ENCODE results near the gene HDHD2.

The HDHD2 gene

GRCh38 chr18:47146206-47146605, 4.1 kb downstream of the HDHD2 start:
- Histone ChIP-seq H3K4me1 (ENCODE audit: insufficient read depth, low read length) (peaks cover 8% of the 10 kb centered on the region; the same call in 1 of the 2 replicates), H3K4me3 (ENCODE audit: low read length) (no peak overlapping the region), H3K9me3 (ENCODE audit: insufficient read depth, low read depth, low read length) (no peaks in the 10 kb centered on the region), H3K27me3 (ENCODE audit: insufficient read depth, low read length) (no peaks in the 10 kb centered on the region), H3K9ac (ENCODE audit: low read depth, low read length) (no peak overlapping the region), H3K36me3 (ENCODE audit: insufficient read depth, low read length) (peaks cover 6% of the 10 kb centered on the region; the same call in 1 of the 2 replicates), H3K27ac (ENCODE audit: low read depth, low read length) (no peak overlapping the region)
- 98% methylated on average over 3 of the region's 3 CpGs for WGBS

- 97% methylated on average over 4 of the region's 4 CpGs for WGBS
- no peak overlapping the region for H3K27ac ChIP-seq (ENCODE audit: low read depth, low read length)
These were observed 6.3 kb downstream of the HDHD2 start for GRCh38 chr18:47143899-47144485.

GRCh38 chr18:47143153-47143552, 7.1 kb downstream of the HDHD2 start:
- no peaks in the 10 kb centered on the region for H3K4me1 ChIP-seq (ENCODE audit: insufficient read depth, low read length)
- no peaks in the 10 kb centered on the region for H3K27me3 ChIP-seq (ENCODE audit: insufficient read depth, low read length)
- H3K9me3 ChIP-seq (ENCODE audit: insufficient read depth, low read depth, low read length), result no peaks in the 10 kb centered on the region
- H3K27ac ChIP-seq (ENCODE audit: low read depth, low read length), result no peak overlapping the region
- 97% methylated on average over 5 of the region's 5 CpGs for WGBS
- peaks cover 6% of the 10 kb centered on the region; the same call in 1 of the 2 replicates for H3K36me3 ChIP-seq (ENCODE audit: insufficient read depth, low read length)
- H3K4me3 ChIP-seq (ENCODE audit: low read length), result no peak overlapping the region
- no peak overlapping the region for H3K9ac ChIP-seq (ENCODE audit: low read depth, low read length)

More at GRCh38 chr18:47143899-47144485, 6.3 kb downstream of the HDHD2 start:
- Histone ChIP-seq H3K27me3 (ENCODE audit: insufficient read depth, low read length) (no peaks in the 10 kb centered on the region), H3K9me3 (ENCODE audit: insufficient read depth, low read depth, low read length) (no peaks in the 10 kb centered on the region), H3K4me3 (ENCODE audit: low read length) (no peak overlapping the region), H3K9ac (ENCODE audit: low read depth, low read length) (no peak overlapping the region), H3K36me3 (ENCODE audit: insufficient read depth, low read length) (peaks cover 6% of the 10 kb centered on the region; the same call in 1 of the 2 replicates), H3K4me1 (ENCODE audit: insufficient read depth, low read length) (peaks cover 4% of the 10 kb centered on the region; the same call in 1 of the 2 replicates)

DNA sequence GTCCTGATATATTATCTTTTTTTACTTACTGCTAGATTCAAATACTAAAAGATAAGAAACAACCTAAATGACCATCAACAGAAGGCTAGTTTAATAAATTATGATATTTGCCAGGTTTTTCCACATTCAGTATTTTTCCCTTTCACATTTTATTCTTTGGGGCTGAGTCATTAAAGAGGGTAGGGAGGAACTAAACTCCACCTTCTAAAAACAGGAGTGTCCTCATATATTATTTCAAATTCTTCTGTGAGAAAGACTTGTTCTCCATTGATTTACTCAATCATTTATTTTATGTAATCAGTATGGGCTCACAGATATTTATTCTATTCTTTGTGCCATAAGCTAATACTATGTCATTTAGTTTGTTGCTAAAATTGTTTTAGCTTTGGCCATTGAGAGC, 9.0 kb downstream of the HDHD2 start:
- H3K36me3 ChIP-seq (ENCODE audit: insufficient read depth, low read length), result peaks cover 15% of the 10 kb centered on the region
- H3K4me3 ChIP-seq (ENCODE audit: low read length), result no peak overlapping the region
- no peak overlapping the region for H3K9ac ChIP-seq (ENCODE audit: low read depth, low read length)
- H3K27ac ChIP-seq (ENCODE audit: low read depth, low read length), result no peak overlapping the region
- H3K27me3 ChIP-seq (ENCODE audit: insufficient read depth, low read length), result no peaks in the 10 kb centered on the region
- no peaks in the 10 kb centered on the region for H3K4me1 ChIP-seq (ENCODE audit: insufficient read depth, low read length)
- no peaks in the 10 kb centered on the region for H3K9me3 ChIP-seq (ENCODE audit: insufficient read depth, low read depth, low read length)

- H3K4me3 ChIP-seq (ENCODE audit: low read length), result no peak overlapping the region
- H3K9me3 ChIP-seq (ENCODE audit: insufficient read depth, low read depth, low read length), result no peaks in the 10 kb centered on the region
- no peak overlapping the region for H3K27ac ChIP-seq (ENCODE audit: low read depth, low read length)
- no peak overlapping the region for H3K9ac ChIP-seq (ENCODE audit: low read depth, low read length)
- peaks cover 26% of the 10 kb centered on the region for H3K36me3 ChIP-seq (ENCODE audit: insufficient read depth, low read length)
- 96% methylated on average over 3 of the region's 3 CpGs for WGBS
- peaks cover 8% of the 10 kb centered on the region for H3K4me1 ChIP-seq (ENCODE audit: insufficient read depth, low read length)
- H3K27me3 ChIP-seq (ENCODE audit: insufficient read depth, low read length), result no peaks in the 10 kb centered on the region
These were observed 29.2 kb downstream of the HDHD2 start for GRCh38 chr18:47121146-47121545.

DNA sequence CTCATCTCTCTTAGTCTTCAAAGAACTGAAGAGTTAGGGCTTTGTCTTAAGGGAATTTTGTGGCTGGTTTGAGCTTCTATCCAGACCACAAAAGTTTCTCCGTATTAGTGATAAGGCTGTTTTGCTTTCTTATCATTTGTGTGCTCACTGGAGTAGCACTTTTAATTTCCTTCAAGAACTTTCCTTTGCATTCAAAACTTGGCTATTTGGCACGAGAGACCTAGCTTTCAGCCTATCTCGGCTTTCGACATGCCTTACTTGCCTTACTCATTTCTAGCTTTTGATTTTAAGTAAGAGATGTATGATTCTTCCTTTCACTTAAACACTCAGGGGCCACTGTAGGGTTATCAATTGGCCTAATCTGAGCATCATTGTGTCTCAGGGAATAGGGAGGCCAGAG, 29.9 kb downstream of the HDHD2 start:
- Histone ChIP-seq H3K27me3 (ENCODE audit: insufficient read depth, low read length) (no peaks in the 10 kb centered on the region), H3K9ac (ENCODE audit: low read depth, low read length) (no peak overlapping the region), H3K27ac (ENCODE audit: low read depth, low read length) (no peak overlapping the region), H3K9me3 (ENCODE audit: insufficient read depth, low read depth, low read length) (no peaks in the 10 kb centered on the region), H3K4me3 (ENCODE audit: low read length) (no peak overlapping the region), H3K4me1 (ENCODE audit: insufficient read depth, low read length) (peaks cover 15% of the 10 kb centered on the region), H3K36me3 (ENCODE audit: insufficient read depth, low read length) (peaks cover 26% of the 10 kb centered on the region)
- WGBS, result 96% methylated on average over 4 of the region's 4 CpGs

GRCh38 chr18:47118981-47119380, 31.3 kb downstream of the HDHD2 start:
- Histone ChIP-seq H3K9ac (ENCODE audit: low read depth, low read length) (no peak overlapping the region), H3K36me3 (ENCODE audit: insufficient read depth, low read length) (peaks cover 27% of the 10 kb centered on the region), H3K27ac (ENCODE audit: low read depth, low read length) (no peak overlapping the region), H3K4me3 (ENCODE audit: low read length) (no peak overlapping the region), H3K27me3 (ENCODE audit: insufficient read depth, low read length) (no peaks in the 10 kb centered on the region), H3K4me1 (ENCODE audit: insufficient read depth, low read length) (peaks cover 29% of the 10 kb centered on the region), H3K9me3 (ENCODE audit: insufficient read depth, low read depth, low read length) (no peaks in the 10 kb centered on the region)
- WGBS, result 98% methylated on average over 2 of the region's 2 CpGs

DNA sequence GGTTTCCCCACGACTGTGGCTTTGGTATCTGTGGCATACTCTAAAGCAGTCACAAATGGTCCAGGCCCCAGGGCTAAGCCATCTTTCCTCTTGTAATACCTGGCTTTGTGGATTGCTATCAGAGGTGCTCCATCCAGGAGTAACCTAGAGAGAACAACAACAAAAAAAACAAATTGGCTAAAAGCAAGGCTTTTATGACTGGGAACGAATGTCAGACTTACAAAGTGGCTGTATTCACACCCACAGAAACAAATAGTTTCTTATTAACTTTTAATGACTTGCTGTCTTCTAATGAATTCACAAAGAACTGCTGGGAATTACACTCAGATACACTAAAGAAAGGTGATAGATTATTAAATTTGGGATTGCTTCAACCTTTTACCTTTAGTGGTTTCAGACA, 35.1 kb downstream of the HDHD2 start:
- peaks cover 49% of the 10 kb centered on the region for H3K4me1 ChIP-seq (ENCODE audit: insufficient read depth, low read length)
- 90% methylated on average over 2 of the region's 2 CpGs for WGBS
- H3K9me3 ChIP-seq (ENCODE audit: insufficient read depth, low read depth, low read length), result no peaks in the 10 kb centered on the region
- peaks cover 48% of the 10 kb centered on the region for H3K36me3 ChIP-seq (ENCODE audit: insufficient read depth, low read length)
- H3K27me3 ChIP-seq (ENCODE audit: insufficient read depth, low read length), result no peaks in the 10 kb centered on the region
- H3K9ac ChIP-seq (ENCODE audit: low read depth, low read length), result no peak overlapping the region
- H3K4me3 ChIP-seq (ENCODE audit: low read length), result no peak overlapping the region
- H3K27ac ChIP-seq (ENCODE audit: low read depth, low read length), result no peak overlapping the region

DNA sequence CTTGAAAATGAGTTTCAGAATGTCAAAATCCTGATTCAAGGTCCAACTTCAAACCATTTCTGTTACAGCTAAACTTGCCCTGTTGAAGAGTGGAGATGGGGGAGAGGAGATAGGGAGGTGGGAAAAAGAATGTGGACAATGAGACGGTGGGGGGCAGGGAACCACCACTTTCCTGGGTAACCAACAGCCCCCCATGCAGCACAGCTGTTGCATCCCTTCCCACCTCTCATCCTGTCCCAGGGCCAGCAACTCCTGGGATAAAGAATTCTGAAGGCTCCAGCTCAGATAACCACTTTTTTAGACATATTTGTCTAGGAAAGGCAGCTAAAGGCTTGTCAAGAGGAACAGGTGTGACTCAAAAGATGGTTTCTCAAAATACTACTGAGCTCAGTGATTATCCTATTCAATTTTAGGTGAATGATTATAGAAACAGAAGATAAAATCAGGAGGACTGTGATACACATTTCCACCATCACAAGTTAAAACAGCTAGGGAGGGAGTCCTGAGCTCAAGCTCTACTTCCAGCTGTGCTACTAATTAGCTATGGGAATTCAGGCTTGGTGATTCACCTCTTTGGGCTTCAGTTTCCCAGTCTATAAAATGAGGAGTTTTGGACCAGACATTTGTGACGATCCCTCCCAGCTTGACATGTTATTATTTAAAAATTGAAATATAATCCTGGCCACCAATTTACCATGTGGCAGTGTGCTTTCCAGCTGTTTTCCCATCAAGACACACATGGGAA, 36.3 kb downstream of the HDHD2 start:
- H3K27ac ChIP-seq (ENCODE audit: low read depth, low read length), result peak overlapping the region; percentile 68
- H3K9ac ChIP-seq (ENCODE audit: low read depth, low read length), result peak overlapping the region; percentile 22; the same call in 1 of the 2 replicates
- H3K36me3 ChIP-seq (ENCODE audit: insufficient read depth, low read length), result peaks cover 41% of the 10 kb centered on the region
- H3K27me3 ChIP-seq (ENCODE audit: insufficient read depth, low read length), result no peaks in the 10 kb centered on the region
- H3K4me3 ChIP-seq (ENCODE audit: low read length), result peak overlapping the region; percentile 8; the same call in 1 of the 2 replicates
- no peaks in the 10 kb centered on the region for H3K9me3 ChIP-seq (ENCODE audit: insufficient read depth, low read depth, low read length)
- WGBS, result 63% methylated on average over 2 of the region's 2 CpGs
- H3K4me1 ChIP-seq (ENCODE audit: insufficient read depth, low read length), result peaks cover 62% of the 10 kb centered on the region

DNA sequence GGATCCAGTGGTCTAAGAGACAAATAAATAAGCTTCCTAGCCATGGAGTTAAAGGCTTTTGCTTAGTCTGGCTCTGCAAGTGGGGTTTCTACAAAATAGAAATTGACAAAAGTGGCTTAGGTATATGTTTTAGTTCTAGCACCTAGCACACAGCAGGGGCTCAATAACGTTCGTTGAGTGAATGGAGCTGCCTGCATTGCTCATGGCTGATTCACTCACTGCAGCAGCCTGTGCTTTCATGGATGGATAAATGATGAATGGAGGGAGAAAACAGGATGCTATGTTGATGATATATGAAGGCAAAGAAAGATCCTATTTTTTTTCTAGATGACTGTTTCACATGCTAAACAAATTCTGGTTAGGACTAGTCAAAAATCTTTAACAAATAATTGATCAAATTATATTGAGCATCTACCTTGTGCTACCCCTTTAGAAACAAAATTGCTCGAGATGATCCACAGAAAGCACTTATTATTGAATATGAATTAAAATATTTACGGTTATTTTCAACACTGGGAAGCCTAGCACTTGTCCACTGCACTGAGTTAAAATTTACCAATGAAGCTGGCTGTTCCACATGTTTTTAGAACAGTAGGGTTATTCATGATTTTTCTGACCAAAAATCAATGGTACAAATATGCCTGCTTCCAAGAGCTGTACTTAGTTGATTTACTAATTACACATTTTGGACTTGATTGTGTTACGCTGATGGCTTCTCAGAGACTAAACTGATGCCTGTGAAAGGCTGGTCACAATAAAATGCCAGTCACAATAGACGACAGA, 39.6 kb downstream of the HDHD2 start:
- H3K27ac ChIP-seq (ENCODE audit: low read depth, low read length), result 0 out of 2 replicates have a peak overlapping the region, but pooled peaks have one; percentile 16
- no peaks in the 10 kb centered on the region for H3K9me3 ChIP-seq (ENCODE audit: insufficient read depth, low read depth, low read length)
- peaks cover 60% of the 10 kb centered on the region for H3K4me1 ChIP-seq (ENCODE audit: insufficient read depth, low read length)
- no peak overlapping the region for H3K4me3 ChIP-seq (ENCODE audit: low read length)
- H3K36me3 ChIP-seq (ENCODE audit: insufficient read depth, low read length), result peaks cover 48% of the 10 kb centered on the region
- H3K27me3 ChIP-seq (ENCODE audit: insufficient read depth, low read length), result no peaks in the 10 kb centered on the region
- no peak overlapping the region for H3K9ac ChIP-seq (ENCODE audit: low read depth, low read length)
- WGBS, result 81% methylated on average over 5 of the region's 6 CpGs

DNA sequence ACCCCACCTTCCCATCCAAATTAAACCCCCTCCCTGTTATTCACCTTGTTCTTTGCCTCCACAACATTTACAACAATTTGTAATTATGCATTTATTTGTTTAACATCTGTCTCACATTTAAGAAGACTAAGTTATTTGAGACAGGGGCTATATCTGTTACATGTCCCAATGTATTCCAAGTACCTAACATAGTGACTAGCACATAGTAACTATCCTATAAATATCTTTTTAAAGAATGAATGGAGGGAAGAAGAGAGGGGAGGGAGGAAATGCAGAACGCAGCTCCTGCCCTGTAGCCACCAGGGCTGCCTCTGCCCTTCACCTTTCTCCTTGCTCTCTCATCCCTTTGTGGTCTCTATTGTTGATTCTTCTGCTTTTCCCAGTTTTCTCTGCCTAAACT, 40.6 kb downstream of the HDHD2 start:
- Histone ChIP-seq H3K9me3 (ENCODE audit: insufficient read depth, low read depth, low read length) (no peaks in the 10 kb centered on the region), H3K27ac (ENCODE audit: low read depth, low read length) (no peak overlapping the region), H3K9ac (ENCODE audit: low read depth, low read length) (no peak overlapping the region), H3K27me3 (ENCODE audit: insufficient read depth, low read length) (no peaks in the 10 kb centered on the region), H3K4me1 (ENCODE audit: insufficient read depth, low read length) (peaks cover 51% of the 10 kb centered on the region), H3K36me3 (ENCODE audit: insufficient read depth, low read length) (peaks cover 51% of the 10 kb centered on the region), H3K4me3 (ENCODE audit: low read length) (no peak overlapping the region)
- 88% methylated on average over 1 of the region's 1 CpG for WGBS

Measured in HUES64 (cell line).